Measurements from ENCODE around the gene WDR82.

The WDR82 gene

GRCh38 chr3:52253314-52254304 is 24.8 kb downstream of the WDR82 start:
- DNase-seq: peak; percentile 85

- peak; percentile 23 for DNase-seq
Measured at GRCh38 chr3:52250122-52250521, 28.3 kb downstream of the WDR82 start.

DNA sequence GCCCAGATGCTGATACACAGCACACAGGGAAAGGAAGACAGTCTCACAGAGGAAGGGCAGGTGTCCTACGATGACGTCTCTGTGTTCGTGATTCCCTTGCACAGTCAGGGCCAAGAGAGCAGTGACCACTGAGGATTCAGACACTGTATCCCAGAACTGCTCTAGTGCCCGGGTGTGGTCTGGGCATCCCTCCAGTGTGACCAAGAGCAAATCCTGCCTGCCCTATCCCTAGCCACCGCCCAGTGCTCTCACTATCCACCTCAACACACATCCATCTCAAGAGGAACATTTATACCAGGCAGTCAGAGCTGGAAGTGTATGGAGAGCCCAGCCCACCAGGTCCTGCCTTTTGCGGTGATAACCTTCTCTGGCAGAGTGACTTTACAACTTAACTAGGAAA is 28.8 kb downstream of the WDR82 start:
- peak; percentile 22 for DNase-seq

- peak; percentile 37 for DNase-seq
Measured at GRCh38 chr3:52248816-52249547, 29.5 kb downstream of the WDR82 start.

DNA sequence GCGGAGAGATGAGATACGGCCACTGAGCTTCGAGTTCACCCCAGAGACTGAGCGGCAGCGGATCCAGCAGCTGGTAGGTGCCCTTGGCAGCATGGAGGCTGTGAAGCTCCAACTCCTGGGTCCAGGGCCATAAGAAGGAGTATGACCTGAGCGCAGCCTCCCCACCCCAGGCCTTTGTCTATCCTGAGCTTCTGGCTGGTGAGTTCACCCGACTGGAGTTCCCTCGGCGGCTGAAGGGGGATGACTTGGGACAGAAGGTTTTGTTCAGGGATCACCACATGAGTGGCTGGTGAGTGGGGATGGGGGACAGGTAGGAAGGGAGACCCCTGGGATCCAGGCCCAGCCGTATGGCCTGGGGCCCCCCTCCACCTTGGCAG is 30.3 kb downstream of the WDR82 start:
- DNase-seq: peak; percentile 25

GRCh38 chr3:52247409-52248164 is 30.9 kb downstream of the WDR82 start:
- no peak for DNase-seq

DNA sequence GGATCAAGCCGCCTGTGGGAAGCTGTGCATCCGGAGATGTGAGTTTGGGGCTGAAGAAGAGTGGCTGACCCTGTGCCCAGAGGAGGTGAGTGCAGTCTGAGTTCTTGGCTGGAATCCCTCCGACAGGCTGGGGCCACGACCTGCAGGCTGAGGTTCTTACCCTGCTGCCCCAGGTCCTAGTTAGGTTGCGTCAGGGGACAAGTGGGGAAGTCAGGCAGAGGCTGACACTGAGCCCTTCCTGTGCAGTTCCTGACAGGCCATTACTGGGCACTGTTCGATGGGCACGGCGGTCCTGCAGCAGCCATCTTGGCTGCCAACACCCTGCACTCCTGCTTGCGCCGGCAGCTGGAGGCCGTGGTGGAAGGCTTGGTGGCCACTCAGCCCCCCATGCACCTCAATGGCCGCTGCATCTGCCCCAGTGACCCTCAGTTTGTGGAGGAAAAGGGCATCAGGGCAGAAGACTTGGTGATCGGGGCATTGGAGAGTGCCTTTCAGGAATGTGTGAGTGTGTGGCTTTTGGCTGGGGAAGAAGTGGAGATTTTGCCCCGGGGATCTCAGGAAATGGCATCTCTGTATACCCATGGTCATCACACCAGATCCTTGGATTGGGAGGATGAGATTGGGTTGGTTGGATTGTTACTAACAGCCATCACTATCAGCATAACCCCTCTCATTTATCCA is 31.6 kb downstream of the WDR82 start:
- peak; percentile 48 for DNase-seq

GRCh38 chr3:52246264-52246620 is 32.2 kb downstream of the WDR82 start:
- peak; percentile 47 for DNase-seq

GRCh38 chr3:52245322-52246263 is 32.9 kb downstream of the WDR82 start, which contains the start of gene PPM1M:
Gene PPM1M, plus strand, starts transcription at chr3:52245759. Its CDS starts 66 bp downstream, at chr3:52245825.
- DNase-seq: peak; percentile 72

DNA sequence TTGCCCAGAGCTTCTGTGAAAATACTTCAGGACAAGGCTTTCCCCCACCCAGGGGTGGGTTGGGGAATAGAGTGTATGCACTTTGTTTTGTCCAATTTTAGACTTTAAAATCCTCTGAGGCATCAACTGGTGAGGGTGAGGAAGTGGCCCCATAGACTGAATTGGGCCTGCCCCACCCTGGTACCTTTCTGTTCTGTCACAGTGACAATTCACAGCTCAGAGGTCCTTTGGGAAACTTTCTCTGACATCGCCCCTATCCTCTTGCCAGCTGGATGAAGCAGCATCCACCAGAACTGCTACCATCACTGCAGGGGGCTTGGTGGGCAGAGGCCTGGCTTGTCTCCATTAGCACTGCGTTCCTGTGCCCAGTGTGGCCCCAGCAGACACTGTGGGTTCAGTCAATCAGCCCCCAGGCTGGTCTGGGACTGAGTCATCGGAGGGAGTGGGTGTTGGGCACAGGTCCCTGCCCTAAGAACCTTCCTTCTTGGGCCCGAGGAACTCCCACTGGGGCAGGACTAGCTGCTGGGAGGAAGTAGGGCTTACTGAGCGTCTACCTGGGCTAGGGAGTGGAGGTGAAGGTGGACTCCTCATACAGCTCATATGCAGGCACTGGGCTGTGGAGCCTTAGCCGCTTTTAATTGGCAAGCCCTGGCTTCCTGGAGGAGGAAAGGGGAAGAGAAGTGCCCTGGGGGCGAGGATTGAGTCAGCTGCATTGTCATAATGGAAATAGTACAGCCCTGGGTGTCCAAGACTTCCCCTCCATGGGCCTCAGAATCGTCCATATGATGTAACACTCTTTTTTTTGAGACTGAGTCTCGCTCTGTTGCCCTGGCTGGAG is 34.4 kb downstream of the WDR82 start:
- DNase-seq: peak; percentile 70

- DNase-seq: no peak
Measured at GRCh38 chr3:52242039-52242438, 36.4 kb downstream of the WDR82 start.

GRCh38 chr3:52240886-52241370 is 37.5 kb downstream of the WDR82 start:
- no peak for DNase-seq

- DNase-seq: peak; percentile 79
Measured at GRCh38 chr3:52240059-52240885, 38.2 kb downstream of the WDR82 start.

GRCh38 chr3:52238761-52239701 is 39.4 kb downstream of the WDR82 start, which contains the start of gene TWF2:
Gene TWF2, minus strand, starts transcription at chr3:52239158. Its CDS starts 142 bp downstream, at chr3:52239016.
- peak; percentile 91 for DNase-seq

DNA sequence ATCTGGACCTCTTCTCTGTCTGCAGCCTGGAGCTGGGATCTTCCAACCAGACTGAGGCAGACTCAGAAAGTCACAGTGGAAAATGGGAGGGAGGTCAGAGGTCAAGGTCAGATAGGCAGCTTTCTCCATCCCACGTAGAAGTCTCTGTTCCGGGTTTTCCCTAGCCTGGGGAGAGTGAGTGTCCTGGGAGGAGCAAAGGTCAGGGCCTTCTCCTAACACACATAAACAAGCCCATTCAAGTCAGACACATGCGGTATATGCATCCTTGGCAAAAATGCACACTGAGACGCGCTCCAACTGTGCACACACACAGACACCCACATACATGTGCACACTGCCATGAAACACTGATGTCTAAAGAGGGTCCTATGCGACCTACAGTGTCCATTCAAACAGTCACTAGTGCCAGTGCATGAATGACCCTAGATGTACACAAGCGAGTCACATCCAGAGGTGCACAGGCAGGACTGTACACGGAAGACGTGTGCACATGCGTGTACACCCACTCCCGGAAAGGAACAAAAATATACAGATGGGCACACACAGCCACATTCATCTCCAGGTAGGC is 40.2 kb downstream of the WDR82 start:
- no peak for DNase-seq

DNA sequence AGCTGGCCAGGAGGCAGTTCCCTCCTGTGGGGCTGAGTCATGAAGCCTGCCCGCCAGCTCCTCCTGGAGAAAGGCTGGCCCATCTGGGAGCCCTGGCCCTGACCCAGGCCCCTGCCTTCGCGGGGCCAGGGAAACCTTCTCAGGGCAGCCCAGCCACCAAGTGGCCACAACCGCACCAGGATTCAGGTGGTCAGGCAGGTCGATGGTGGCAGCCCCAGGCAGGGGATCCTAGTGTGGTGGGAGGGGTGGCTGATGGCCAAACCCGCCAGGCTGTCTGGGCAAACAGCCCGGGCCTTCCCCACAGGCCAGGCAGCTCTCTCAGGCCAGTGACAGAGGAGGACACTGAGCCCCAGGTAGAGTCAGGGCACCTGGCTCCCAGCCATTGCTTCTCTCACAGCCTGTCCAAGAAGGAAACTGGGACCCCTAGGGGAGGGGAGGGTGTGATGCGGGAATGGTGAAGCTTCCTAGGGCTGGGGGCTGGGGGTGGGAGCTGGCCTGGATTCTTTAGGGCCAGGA is 40.7 kb downstream of the WDR82 start:
- DNase-seq: no peak

DNA sequence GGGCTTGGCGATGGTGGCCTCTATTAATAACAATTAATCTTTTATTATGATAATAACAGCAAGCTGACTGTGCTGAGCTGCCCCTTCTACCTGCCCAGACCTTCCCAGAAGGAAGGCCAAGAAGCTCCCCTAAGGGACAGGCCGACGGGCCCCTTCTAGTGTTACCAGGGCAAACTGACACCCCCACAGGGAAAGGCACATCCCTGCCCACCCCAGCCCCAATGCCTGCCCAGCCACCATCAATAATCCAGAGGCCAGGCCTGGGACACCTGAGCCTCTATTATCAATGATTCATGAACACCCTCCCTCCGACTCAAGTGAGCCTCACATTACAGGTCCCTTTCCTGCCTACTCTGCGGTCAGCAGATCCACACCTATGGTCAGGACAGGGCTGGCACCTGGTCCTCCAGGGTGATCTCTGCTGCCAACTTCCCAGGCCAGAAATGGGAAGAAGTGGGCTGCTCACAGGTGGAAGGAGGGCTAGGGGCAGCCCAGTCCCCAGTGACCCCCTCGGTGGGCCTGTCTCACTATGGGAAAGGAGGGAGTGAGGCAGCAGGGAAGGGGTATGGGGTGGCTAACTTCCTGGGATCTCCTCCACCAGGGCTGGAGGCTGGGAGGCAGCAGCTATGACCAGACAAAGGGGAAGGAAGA is 41.3 kb downstream of the WDR82 start:
- DNase-seq: no peak

Measured in stimulated activated CD8-positive, alpha-beta memory T cell treated with anti-CD3 and anti-CD28 coated beads, Interleukin-4, amount 100 ng/mL, for 48 hours (primary cell).